ENCODE results near the gene SCO2. TPM values are rescaled to one million over a fixed set of nuclear protein-coding genes. Genes with fewer than 3 reads are reported as not detected.
A peak's percentile ranks its signal among the peaks of the same experiment; 100 is the strongest.

SCO2 gene
- polyA plus RNA-seq, 1 experiment, result 2.5 TPM

- ChIA-PET POLR2A (interaction anchor here (0.6 kb wide), 2 partner anchors 45 to 242 kb away, joined by 3 read pairs; no protein-coding TSS in a partner anchor), CTCF (interaction anchor here (0.8 to 1.6 kb wide), 6 partner anchors 12 to 48 kb away, joined by 3 to 4 read pairs (median 3); partner anchors contain the start of gene KLHDC7B)
- TF ChIP-seq CTCF (IDR thresholded peaks at IDR 0.05; ENCODE audit: insufficient read depth, low read depth, low read length), result no peak
- no peak for DNase-seq (ENCODE audit: low read depth)
- Histone ChIP-seq H3K36me3 (ENCODE audit: control insufficient read depth, insufficient read depth, low read length) (peaks cover 19% of the 10 kb centered on the region), H3K27me3 (ENCODE audit: control insufficient read depth, insufficient read depth, low read length) (no peaks in the 10 kb centered on the region), H3K4me3 (ENCODE audit: low read depth, low read length) (peak overlapping the region; percentile 75)
Observed at GRCh38 chr22:50526834-50527801, 1.7 kb upstream of the SCO2 start.

- POLR2A ChIA-PET, result interaction anchor here (1.4 kb wide), 1 partner anchor 18 kb away, joined by 9 read pairs; the partner anchor contains the start of genes LMF2 and NCAPH2
- Histone ChIP-seq H3K4me3 (ENCODE audit: low read depth, low read length) (peak overlapping the region; percentile 75), H3K36me3 (ENCODE audit: control insufficient read depth, insufficient read depth, low read length) (peaks cover 24% of the 10 kb centered on the region), H3K27me3 (ENCODE audit: control insufficient read depth, insufficient read depth, low read length) (no peaks in the 10 kb centered on the region)
- CTCF ChIA-PET, result interaction anchor here (0.7 to 2.2 kb wide), 28 partner anchors 9 to 288 kb away, joined by 3 to 22 read pairs (median 4); partner anchors contain the start of genes CHKB, CPT1B, HDAC10 and KLHDC7B
- TF ChIP-seq CTCF (IDR thresholded peaks at IDR 0.05; ENCODE audit: insufficient read depth, low read depth, low read length), result no peak; the same call in 1 of the 2 replicates
- no peak for DNase-seq (ENCODE audit: low read depth)
Observed at GRCh38 chr22:50526108-50526833, 873 bp upstream of the SCO2 start.

- peaks cover 24% of the 10 kb centered on the region for H3K36me3 ChIP-seq (ENCODE audit: control insufficient read depth, insufficient read depth, low read length)
- H3K27me3 ChIP-seq (ENCODE audit: control insufficient read depth, insufficient read depth, low read length), result no peaks in the 10 kb centered on the region
- ChIA-PET CTCF (interaction anchor here (0.7 to 2.2 kb wide), 25 partner anchors 10 to 287 kb away, joined by 3 to 22 read pairs (median 6); partner anchors contain the start of genes CHKB, CPT1B, HDAC10 and KLHDC7B), POLR2A (interaction anchor here (0.5 to 1.4 kb wide), 3 partner anchors 13 to 20 kb away, joined by 3 to 9 read pairs (median 4); partner anchors contain the start of genes KLHDC7B, LMF2 and NCAPH2)
- no peak for TF ChIP-seq CTCF (IDR thresholded peaks at IDR 0.05; ENCODE audit: insufficient read depth, low read depth, low read length)
- peak overlapping the region; percentile 75 for H3K4me3 ChIP-seq (ENCODE audit: low read depth, low read length)
- no peak for DNase-seq (ENCODE audit: low read depth)
Observed at GRCh38 chr22:50525858-50526107, 385 bp upstream of the SCO2 start.

GRCh38 chr22:50524676-50525103 is 708 bp downstream of the SCO2 start:
- Histone ChIP-seq H3K36me3 (ENCODE audit: control insufficient read depth, insufficient read depth, low read length) (peaks cover 24% of the 10 kb centered on the region), H3K4me3 (ENCODE audit: low read depth, low read length) (peak overlapping the region; percentile 75), H3K27me3 (ENCODE audit: control insufficient read depth, insufficient read depth, low read length) (no peaks in the 10 kb centered on the region)
- ChIA-PET POLR2A (interaction anchor here (0.6 to 1.4 kb wide), 3 partner anchors 15 to 21 kb away, joined by 3 to 9 read pairs (median 4); partner anchors contain the start of genes KLHDC7B, LMF2 and NCAPH2), CTCF (interaction anchor here (1.5 to 2.2 kb wide), 4 partner anchors 9 to 286 kb away, joined by 4 to 22 read pairs (median 12); partner anchors contain the start of gene HDAC10)
- TF ChIP-seq CTCF (IDR thresholded peaks at IDR 0.05; ENCODE audit: insufficient read depth, low read depth, low read length), result no peak
- no peak for DNase-seq (ENCODE audit: low read depth)
